Large intestine (tissue), 12 donors: ENCODE data around the gene TAS2R5. TPM values are rescaled to one million over a fixed set of nuclear protein-coding genes. Genes with fewer than 3 reads are reported as not detected.
"Not testable (repeated sequence)": the region's sequence is repeated elsewhere in the genome, so short reads cannot be mapped to it uniquely, and the experiment has no call there.

Experiments
- DNase-seq, 2 donors: peaks; one replicate each; pipeline versions ENCODE4 v3.0.0 to v3.0.0-alpha.2; 2013
- H3K27ac ChIP-seq: one replicate; pipeline ENCODE4 v1.5.1; 2013; ENCODE audit warnings: low read length
- H3K27me3 ChIP-seq: 2 replicates; pipeline ENCODE4 v1.6.1; 2013; ENCODE audit warnings: low read length; ENCODE audit not compliant: control insufficient read depth, insufficient read depth
- H3K36me3 ChIP-seq: 2 replicates; pipeline ENCODE4 v1.6.1; 2013; ENCODE audit warnings: low read length; ENCODE audit not compliant: control insufficient read depth, insufficient read depth
- H3K4me1 ChIP-seq: one replicate; pipeline ENCODE4 v1.6.1; 2013; ENCODE audit warnings: low read length; ENCODE audit not compliant: control insufficient read depth, insufficient read depth
- H3K4me3 ChIP-seq: one replicate; pipeline ENCODE4 v1.5.1; 2013; ENCODE audit warnings: low read length
- H3K9me3 ChIP-seq: one replicate; pipeline ENCODE4 v1.6.1; 2013; ENCODE audit warnings: mild to moderate bottlenecking, low read depth, low read length, moderate library complexity; ENCODE audit not compliant: control insufficient read depth
- WGBS: methylation state at CpG from one replicate; pipeline ENCODE4 v1.1.5; 2013; ENCODE audit warnings: low lambda C conversion rate; ENCODE audit not compliant: insufficient coverage; 5-methylcytosine and 5-hydroxymethylcytosine counted together
- long read RNA-seq, 11 donors: transcript quantifications; one replicate each; lab custom pipeline, GENCODE V29; 2026
- polyA plus RNA-seq: library from polyadenylated mRNA; unstranded; fragments of 120-200 nt; gene quantifications from one replicate; pipeline ENCODE4 v1.2.1, GENCODE V29; 2013

The TAS2R5 gene, protein sequence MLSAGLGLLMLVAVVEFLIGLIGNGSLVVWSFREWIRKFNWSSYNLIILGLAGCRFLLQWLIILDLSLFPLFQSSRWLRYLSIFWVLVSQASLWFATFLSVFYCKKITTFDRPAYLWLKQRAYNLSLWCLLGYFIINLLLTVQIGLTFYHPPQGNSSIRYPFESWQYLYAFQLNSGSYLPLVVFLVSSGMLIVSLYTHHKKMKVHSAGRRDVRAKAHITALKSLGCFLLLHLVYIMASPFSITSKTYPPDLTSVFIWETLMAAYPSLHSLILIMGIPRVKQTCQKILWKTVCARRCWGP
- polyA plus RNA-seq: 6.6 TPM
- long read RNA-seq, donor 1: 0 reads
- long read RNA-seq, donor 2, transcript TAS2R5-201 (1 exons, 1,151 nt): major isoform, 5 of 5 reads
- long read RNA-seq, donor 2, partial matches to known transcripts: 0 of 5 reads
- long read RNA-seq, donor 2, other reads (novel, unspliced or antisense): 0 of 5 reads
- long read RNA-seq, donor 3: 0 reads
- long read RNA-seq, donor 4: 0 reads
- long read RNA-seq, donor 5, transcript TAS2R5-201 (1 exons, 1,151 nt): major isoform, 7 of 7 reads
- long read RNA-seq, donor 5, partial matches to known transcripts: 0 of 7 reads
- long read RNA-seq, donor 5, other reads (novel, unspliced or antisense): 0 of 7 reads
- long read RNA-seq, donor 6, partial matches to known transcripts: 0 of 3 reads
- long read RNA-seq, donor 6, other reads (novel, unspliced or antisense): 0 of 3 reads
- long read RNA-seq, donor 7: 0 reads
- long read RNA-seq, donor 8: 0 reads
- long read RNA-seq, donor 9, partial matches to known transcripts: 0 of 2 reads
- long read RNA-seq, donor 9, other reads (novel, unspliced or antisense): 0 of 2 reads
- long read RNA-seq, donor 10: 0 reads
- long read RNA-seq, donor 11, partial matches to known transcripts: 0 of 1 reads
- long read RNA-seq, donor 11, other reads (novel, unspliced or antisense): 0 of 1 reads

- no peak for DNase-seq
- Histone ChIP-seq H3K36me3 (peaks cover 26% of the 10 kb centered on the region), H3K27me3 (no peaks in the 10 kb centered on the region), H3K27ac (no peak within 1 kb of the TSS), H3K4me3 (no peak within 1 kb of the TSS), H3K9me3 (no peaks in the 10 kb centered on the region), H3K4me1 (no peaks in the 10 kb centered on the region)
- WGBS: 100% methylated on average over 1 of the region's 5 CpGs
Measured at GRCh38 chr7:141789917-141790316, at the start of gene TAS2R5. TAS2R5 (plus strand) TSS chr7:141790217; CDS start chr7:141790362, 145 bp downstream.

DNA sequence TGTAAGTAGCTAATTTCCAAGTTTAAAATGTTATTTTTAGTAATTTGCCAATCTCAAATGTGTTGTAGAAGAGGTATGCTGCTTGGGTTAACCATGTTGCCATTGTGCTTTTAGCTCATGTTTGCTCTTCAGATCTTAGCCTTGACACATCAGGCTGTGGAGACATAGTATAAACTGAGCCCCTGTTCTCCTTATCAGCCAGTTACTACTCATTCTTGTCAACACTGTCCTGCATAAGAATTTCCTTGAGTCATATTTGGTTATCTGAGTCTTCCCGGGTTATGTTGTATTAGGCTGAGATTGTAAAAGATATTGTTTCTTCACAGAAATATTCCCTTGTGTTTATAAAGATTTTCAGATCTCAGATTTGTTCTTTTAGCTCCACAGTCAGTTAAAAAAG lies 47.8 kb upstream of the TAS2R5 start:
- peaks cover 44% of the 10 kb centered on the region for H3K36me3 ChIP-seq
- H3K4me3 ChIP-seq: no peak overlapping the region
- H3K27ac ChIP-seq: no peak overlapping the region

DNA sequence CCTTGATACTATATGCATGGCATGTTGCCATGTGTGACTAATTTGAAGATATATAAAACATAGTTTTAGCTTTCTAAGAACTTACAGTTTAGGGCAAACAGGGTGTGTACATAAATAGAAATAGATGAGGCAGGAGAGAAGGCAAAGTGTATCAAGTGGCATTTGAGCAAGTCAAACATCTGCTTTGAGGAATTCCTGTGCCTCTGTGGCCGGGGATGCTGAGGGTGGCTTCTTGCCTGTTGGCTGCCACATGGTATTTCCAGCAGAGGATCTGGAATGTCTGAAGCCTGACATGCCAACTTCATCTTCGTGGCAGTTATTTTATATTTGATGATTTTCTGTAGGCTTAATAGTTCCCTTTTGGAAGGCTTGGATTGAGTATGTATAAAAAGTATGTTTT lies 45.9 kb upstream of the TAS2R5 start:
- DNase-seq: no peak
- H3K4me3 ChIP-seq: no peak overlapping the region
- peaks cover 59% of the 10 kb centered on the region for H3K36me3 ChIP-seq
- H3K9me3 ChIP-seq: no peaks in the 10 kb centered on the region
- H3K27ac ChIP-seq: no peak overlapping the region
- WGBS: no CpG with 5 or more reads among the region's 2 CpGs
- no peaks in the 10 kb centered on the region for H3K4me1 ChIP-seq
- no peaks in the 10 kb centered on the region for H3K27me3 ChIP-seq

More for the DNA sequence above, 47.8 kb upstream of the TAS2R5 start:
- no peaks in the 10 kb centered on the region for H3K27me3 ChIP-seq
- H3K9me3 ChIP-seq: no peaks in the 10 kb centered on the region
- H3K4me1 ChIP-seq: peaks cover under 1% of the 10 kb centered on the region
- DNase-seq: no peak
- no CpG with 5 or more reads among the region's 1 CpG for WGBS

DNA sequence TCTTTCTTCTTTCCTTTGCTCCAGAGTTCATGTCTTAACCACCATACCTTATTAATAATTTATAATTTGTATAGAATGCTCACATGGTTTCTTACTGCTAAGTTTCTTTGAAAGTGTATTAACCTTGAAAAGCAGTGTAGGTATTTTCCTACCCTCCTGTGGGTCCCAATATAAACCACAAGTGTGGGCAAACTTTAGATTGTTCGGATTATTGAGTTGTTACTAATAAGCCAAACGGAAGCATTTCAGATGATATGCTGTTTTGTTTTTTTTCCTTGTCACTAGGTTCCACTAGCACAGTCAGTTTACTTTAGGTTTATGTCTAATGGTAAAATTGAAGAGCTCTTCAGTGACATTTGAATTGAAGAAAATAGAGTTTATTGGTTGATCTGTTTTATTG lies 41.6 kb upstream of the TAS2R5 start:
- no peak overlapping the region for H3K4me3 ChIP-seq
- no peak overlapping the region for H3K27ac ChIP-seq
- DNase-seq: no peak
- no peaks in the 10 kb centered on the region for H3K4me1 ChIP-seq
- peaks cover 14% of the 10 kb centered on the region for H3K9me3 ChIP-seq
- H3K36me3 ChIP-seq: peaks cover 78% of the 10 kb centered on the region
- 100% methylated on average over 2 of the region's 2 CpGs for WGBS
- H3K27me3 ChIP-seq: no peaks in the 10 kb centered on the region

- not testable (repeated sequence) for DNase-seq, H3K27ac ChIP-seq, H3K4me3 ChIP-seq, H3K27me3 ChIP-seq, H3K4me1 ChIP-seq
- Histone ChIP-seq H3K36me3 (peaks cover 84% of the 10 kb centered on the region), H3K9me3 (peaks cover 14% of the 10 kb centered on the region)
- 94% methylated on average over 5 of the region's 10 CpGs for WGBS
Measured at GRCh38 chr7:141751904-141752303, 38.1 kb upstream of the TAS2R5 start.

- no peaks in the 10 kb centered on the region for H3K27me3 ChIP-seq
- no peak overlapping the region for H3K27ac ChIP-seq
- DNase-seq: no peak
- 100% methylated on average over 1 of the region's 13 CpGs for WGBS
- H3K4me3 ChIP-seq: no peak overlapping the region
- H3K9me3 ChIP-seq: peaks cover 14% of the 10 kb centered on the region
- peaks cover 90% of the 10 kb centered on the region for H3K36me3 ChIP-seq
- no peaks in the 10 kb centered on the region for H3K4me1 ChIP-seq
Measured at GRCh38 chr7:141752634-141753033, 37.4 kb upstream of the TAS2R5 start.

DNA sequence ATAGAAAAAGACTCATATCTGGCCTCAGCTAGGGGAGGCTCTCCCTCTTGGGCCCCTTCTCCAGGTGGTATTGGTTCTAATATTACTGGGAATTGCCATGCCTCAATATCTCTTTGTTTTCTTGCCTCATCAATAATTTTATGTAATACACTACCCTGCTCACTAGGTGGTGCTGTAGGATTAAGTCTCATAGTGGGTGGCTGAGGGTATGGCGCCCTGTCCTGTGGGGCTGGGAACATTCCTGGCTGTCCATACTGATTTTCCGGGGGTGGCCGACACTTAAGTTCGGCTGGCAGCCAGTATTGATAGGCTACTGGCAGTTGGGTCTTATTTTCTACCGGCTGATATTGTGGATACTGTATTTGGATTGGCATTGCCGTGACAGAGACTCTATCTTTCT lies 35.1 kb upstream of the TAS2R5 start:
- Histone ChIP-seq H3K4me3 (no peak overlapping the region), H3K27me3 (no peaks in the 10 kb centered on the region), H3K4me1 (no peaks in the 10 kb centered on the region), H3K27ac (no peak overlapping the region), H3K36me3 (peaks cover 78% of the 10 kb centered on the region), H3K9me3 (peaks cover 14% of the 10 kb centered on the region)
- DNase-seq: no peak
- no CpG with 5 or more reads among the region's 6 CpGs for WGBS

DNA sequence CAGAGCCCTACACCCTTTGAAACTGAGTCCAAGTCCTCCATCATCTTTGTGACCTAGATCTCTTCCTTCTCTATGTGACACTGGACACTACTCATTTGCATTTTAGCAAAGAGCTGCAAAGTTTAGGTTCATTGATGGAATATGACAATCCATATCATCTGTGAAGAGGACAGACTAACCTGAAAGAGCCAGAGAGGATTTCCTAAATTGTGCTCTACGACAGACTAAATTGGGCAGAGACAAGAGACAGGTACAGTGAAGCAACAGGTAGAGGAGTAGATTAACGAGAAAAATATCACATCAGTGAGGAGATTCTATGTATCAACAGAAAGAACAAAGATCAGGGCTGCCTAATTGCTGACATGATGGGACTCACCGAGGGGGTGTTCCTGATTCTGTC lies 26.2 kb upstream of the TAS2R5 start, which contains the start of gene TAS2R3:
TSS of gene TAS2R3 (plus strand) at position 301 of the 400 bp plus-strand sequence. CDS start at position 363, 62 bp downstream.
- Histone ChIP-seq H3K27ac (no peak within 1 kb of the TSS), H3K4me3 (no peak within 1 kb of the TSS), H3K4me1 (no peaks in the 10 kb centered on the region), H3K27me3 (no peaks in the 10 kb centered on the region), H3K9me3 (no peaks in the 10 kb centered on the region), H3K36me3 (peaks cover 54% of the 10 kb centered on the region)
- WGBS: no CpG with 5 or more reads among the region's 3 CpGs
- DNase-seq: no peak

- DNase-seq, H3K27me3 ChIP-seq, H3K4me1 ChIP-seq, H3K27ac ChIP-seq, H3K36me3 ChIP-seq, H3K9me3 ChIP-seq, H3K4me3 ChIP-seq: not testable (repeated sequence)
- WGBS: no CpG with 5 or more reads among the region's 3 CpGs
Measured at GRCh38 chr7:141770083-141770583, 19.9 kb upstream of the TAS2R5 start.

- no CpG with 5 or more reads among the region's 1 CpG for whole genome bisulfite sequencing
- no peak within 1 kb of the TSS for H3K4me3 ChIP-seq
- H3K36me3 ChIP-seq: peaks cover 28% of the 10 kb centered on the region
- no peak within 1 kb of the TSS for H3K27ac ChIP-seq
- H3K27me3 ChIP-seq: no peaks in the 10 kb centered on the region
- no peaks in the 10 kb centered on the region for H3K4me1 ChIP-seq
- DNase-seq: no peak
- H3K9me3 ChIP-seq: peaks cover 5% of the 10 kb centered on the region
Measured at GRCh38 chr7:141776374-141776773, 13.6 kb upstream of the TAS2R5 start, which contains the start of gene TAS2R4. TAS2R4 (plus strand) TSS chr7:141776674; CDS start chr7:141778489, 1,815 bp downstream.
